Ramos (cell line): ENCODE data around the gene GNA14.
"Not testable (repeated sequence)": the region's sequence is repeated elsewhere in the genome, so short reads cannot be mapped to it uniquely, and the experiment has no call there.

Experiments used
- in situ Hi-C: fragments of 300-500 bp; cut with MboI; formaldehyde crosslinking; loops from one replicate; pipeline ENCODE4 v1.14.3; 2022; ENCODE audit warnings: low sequenced_read_pairs; ENCODE audit not compliant: unreplicated experiment

GNA14 gene

DNA sequence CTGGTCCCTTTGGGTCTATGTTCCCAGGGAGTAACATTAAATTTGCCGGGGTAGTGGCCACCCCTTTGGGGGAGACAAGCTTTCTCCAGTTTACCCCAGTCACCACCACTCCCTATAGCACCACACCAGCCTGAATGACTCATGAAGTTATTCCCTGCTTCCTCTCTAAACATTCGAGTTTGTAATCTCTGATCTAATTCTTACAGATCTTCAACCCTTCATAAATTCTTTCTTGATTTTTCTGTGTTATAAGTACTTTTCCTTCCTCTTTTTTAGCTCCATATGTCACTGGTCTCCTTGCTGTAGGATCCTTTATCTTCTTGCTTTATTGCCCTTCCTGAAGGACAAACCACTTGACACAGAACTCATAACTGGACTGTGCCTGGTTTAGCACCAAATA is 55.6 kb downstream of the GNA14 start:
- in situ Hi-C loops: no loop called here

DNA sequence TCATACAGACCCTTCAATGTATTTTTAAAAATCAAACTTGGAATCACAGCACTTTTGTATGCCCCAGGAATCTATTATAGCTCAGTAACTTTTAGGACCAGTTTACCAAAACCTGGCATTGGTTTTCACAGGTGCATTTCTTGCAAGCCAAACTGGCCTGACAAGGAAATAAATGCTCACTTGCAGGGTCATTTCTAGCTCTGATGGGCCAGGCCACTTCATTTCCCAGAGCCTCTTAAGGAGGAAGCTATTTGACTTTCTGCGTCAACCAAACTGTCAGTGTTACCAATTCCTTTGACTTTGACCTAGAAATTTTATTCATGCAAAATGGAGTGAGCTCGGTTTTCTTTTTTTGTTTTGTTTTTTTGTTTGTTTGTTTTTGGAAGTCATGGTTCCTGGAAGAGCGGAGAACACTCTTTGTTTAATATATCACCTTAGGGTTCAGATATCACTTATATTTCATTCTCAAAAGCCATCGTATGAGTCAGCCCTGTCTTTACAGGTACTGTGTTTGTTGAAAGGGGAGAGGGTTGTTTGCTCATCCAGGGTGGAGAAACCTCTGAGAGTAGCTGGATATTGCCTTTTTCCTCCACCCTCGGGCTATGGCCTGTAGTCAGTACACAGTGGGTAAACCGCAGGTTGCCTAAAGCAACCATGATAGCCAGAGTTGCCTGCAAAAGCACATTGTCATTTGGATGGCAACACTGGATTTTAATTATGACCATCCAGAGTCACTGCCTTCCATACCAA is 58.9 kb downstream of the GNA14 start:
- in situ Hi-C loops: no loop called here

DNA sequence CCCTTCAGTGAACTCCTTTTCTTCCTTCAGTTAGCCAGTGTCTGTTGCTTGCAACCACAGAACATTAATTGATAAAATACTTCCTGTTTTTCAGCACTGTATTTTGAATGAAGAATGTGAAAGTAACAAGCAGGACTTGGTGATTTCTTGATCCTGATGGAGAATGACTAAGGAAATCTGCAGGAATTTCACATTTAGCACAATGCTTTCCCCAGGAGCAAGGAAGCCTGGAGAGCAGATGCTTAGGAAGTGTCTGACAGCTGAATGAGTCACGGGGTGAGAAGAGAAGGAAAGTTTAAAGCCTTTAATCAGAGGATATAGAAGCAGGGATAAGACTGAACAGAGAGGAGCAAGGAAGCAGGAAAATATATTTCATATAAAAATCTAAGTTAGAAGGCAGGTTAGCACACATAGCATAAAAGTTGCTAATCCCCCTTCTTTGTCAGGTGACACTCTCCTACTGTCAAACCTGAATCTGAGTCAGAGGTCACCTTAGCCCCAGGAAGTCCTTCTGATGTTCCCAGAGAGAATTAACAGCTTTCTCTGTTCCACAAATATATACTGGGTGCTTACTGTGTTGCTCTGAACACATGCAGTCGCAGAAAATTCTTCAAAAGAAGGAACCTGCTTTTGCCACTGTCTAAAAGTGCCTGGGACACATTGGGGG is 59.7 kb downstream of the GNA14 start:
- in situ Hi-C loops: no loop called here

DNA sequence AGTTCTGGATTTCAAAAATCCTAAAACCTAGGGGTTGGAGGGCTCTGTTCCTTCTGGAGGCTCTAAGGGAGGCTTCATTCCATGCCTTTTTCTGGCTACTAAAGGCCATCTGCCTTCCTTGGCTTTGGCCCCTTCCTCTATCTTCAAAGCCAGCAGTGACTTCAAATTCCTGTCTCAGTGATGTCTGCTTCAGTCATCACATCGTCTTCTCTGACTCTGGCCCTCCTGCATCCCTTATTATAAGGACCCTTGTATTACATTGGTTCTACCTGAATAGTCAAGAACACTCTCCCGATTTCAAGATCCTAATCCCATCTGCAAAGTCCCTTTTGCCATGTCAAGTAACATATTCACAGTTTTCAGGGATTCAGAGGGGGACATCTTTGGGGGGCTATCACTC is 60.3 kb downstream of the GNA14 start:
- in situ Hi-C loops: no loop called here

DNA sequence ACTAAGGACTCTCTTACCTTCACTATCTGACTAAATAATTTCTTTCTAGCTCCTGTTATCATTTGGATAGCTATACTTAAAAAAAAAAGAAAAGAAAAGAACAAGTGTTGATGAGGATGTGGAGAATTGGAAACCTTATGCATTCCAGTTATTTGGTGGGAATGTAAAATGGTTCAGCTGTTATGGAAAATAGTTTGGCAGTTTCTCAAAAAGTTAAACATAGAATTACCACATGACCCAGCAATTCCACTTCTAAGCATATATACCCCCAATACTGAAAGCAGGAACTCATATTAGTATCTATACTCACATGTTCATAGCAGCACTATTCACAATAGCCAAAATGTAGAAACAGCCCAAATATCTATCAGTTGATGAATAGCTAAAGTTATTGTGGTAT is 61.1 kb downstream of the GNA14 start:
- in situ Hi-C loops: no loop called here

DNA sequence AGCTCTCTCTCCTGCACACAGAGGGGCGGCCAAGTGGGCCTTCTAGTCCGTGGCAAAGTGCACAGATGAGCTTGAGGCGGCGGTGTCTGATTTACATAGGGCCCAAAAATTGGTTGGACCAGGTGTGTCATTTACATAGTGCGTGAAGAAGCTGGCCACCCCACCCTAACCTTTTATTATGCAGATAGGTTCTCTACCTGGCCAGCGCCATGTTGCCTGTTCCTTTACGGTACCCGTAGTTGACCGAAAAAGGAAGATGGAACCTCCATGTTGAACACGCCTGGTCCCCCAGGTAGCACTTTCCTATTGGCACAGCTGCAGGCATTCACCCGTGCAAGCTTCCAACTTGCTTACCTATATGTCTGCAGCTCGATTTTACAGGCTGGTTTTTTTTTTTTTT is 61.5 kb downstream of the GNA14 start:
- in situ Hi-C loops: no loop called here

DNA sequence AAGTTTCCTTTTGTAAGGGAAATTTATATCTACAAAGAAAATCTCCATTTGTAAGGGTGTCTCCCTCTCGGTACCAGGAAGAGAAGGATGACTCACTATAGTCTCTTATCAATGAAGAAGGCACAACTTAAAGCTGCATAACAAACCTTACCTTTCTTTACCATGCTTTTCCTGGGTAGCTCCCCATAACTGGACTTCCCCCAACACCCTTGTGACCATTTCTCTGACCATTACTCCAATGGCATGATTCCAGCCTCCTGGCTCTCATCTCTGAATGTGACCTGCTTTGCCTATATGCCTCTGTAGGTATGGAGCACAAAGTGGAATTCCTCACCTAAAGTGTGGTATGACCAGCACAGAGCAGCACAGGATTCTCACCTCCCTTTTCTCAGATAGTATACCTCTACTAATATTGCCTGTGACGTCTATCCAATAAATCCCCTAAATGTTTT is 62.8 kb downstream of the GNA14 start:
- in situ Hi-C loops: no loop called here

DNA sequence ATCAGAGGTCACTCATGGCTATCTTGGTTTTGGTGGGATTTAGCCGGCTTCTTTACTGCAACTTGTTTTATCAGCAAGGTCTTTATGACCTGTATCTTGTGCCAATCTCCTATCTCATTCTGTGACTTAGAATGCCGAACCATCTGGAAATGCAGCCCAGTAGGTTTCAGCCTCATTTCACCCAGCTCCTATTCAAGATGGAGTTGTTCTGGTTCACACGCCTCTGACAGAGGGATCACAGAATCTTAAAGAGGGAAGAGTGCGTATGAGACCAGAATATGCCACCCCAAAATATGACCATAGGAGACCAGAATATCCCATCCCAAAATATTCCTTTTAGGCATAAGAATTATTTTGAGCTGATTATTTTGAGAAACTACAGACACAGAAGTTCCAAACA is 63.2 kb downstream of the GNA14 start:
- in situ Hi-C loops: not testable (repeated sequence)

DNA sequence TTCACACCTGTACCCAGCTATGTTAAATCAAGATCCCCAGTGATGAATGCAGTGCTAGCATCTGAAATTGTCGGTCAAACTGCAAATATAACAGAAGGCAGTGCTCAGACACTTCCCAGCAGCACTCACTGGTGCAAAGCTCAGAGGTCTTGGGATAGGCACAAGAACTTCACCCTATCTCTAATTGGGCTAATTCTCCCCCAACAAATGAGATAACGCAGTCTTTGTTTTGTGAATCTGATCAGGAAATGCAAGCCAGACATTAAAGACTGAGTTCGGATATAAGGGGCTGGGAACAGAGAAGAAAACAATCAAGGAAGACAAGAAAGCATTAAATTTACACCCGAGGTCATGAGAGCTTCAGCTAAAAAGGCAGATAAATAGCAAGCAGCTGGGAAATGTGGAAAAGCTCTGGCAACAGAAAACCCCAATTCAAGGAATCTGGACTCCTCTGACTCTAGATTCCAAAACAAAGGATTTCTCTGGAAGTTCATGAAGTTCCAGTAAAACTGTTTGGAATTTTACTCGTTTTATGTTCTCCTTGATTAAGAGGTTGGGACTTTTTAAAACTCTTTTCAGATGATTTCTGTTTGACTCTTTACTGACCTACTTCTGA is 65.1 kb downstream of the GNA14 start:
- in situ Hi-C loops: no loop called here

DNA sequence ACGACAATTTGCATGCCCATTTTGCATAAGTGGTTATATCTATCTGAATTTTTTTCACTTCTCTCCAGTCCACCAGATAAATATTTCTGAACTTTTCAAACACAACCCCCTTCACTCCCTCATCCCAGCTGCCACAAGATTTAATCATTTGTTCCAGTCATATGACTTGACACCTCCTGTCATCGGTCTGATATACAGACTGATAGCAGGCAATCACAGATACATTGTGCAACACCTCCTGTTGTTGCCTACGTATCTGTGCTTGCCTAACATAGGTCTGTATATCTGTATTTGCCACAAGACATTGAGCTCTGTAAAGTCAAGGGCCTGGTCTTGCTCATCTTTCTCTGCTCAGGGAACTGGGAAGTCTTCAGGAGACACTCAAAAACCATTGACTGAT is 65.6 kb downstream of the GNA14 start:
- in situ Hi-C loops: no loop called here

DNA sequence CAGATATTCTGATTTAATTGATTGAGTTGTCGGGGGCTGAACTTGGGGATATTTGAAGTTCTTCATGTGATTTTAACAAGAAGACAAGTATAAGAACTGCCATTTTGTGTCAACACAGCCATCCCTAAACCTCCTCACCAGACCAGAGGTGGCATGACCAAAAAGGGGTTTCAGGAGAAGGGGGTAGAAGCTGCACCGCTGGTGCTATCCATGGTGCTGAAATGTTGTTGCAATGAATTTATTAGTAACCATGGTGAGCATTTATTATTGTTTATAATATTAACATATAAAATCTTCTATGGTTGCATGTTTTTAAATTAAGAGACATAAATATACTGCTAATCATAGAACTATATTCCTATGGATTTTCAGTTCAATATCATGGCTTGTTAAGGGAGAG is 72.3 kb downstream of the GNA14 start:
- in situ Hi-C loops: no loop called here

DNA sequence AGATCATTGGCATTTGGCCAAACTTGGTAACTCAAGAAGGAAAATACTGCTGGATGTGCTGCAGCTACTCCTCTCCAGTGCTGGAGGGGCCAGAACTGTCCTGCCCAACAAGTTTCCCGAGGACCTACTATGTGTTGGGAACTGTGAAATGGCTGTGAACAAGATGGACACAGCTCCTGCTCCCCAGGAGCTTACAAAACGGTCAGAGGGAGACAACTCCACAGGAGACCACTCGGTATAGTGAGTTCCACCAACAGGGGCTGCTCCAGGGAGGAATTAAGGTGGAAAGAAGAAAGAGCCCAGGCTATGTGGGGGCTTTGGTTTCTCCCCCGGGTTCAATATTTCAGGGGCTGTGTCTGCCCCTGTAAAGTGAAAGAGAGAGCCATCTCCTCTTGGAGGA is 78.8 kb downstream of the GNA14 start:
- in situ Hi-C loops: no loop called here

DNA sequence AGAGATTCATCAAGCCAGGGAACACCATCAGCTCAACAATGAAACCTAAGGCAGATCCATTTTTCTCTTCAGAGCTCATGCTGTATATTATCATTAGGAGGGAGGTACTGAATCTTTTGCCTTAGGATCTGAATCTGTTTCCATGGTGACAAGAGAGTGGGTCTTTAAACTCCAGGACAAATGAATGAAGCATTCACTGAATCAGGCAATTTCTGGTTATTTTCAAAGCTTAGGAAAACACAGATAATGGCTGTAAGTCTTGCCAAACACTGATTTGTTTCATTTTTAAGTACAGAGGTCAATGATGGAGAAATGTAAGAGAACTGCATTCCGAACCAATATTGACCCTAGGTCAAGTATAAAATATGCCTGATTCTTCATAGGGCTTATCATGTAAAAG is 84.9 kb downstream of the GNA14 start:
- in situ Hi-C loops: no loop called here

DNA sequence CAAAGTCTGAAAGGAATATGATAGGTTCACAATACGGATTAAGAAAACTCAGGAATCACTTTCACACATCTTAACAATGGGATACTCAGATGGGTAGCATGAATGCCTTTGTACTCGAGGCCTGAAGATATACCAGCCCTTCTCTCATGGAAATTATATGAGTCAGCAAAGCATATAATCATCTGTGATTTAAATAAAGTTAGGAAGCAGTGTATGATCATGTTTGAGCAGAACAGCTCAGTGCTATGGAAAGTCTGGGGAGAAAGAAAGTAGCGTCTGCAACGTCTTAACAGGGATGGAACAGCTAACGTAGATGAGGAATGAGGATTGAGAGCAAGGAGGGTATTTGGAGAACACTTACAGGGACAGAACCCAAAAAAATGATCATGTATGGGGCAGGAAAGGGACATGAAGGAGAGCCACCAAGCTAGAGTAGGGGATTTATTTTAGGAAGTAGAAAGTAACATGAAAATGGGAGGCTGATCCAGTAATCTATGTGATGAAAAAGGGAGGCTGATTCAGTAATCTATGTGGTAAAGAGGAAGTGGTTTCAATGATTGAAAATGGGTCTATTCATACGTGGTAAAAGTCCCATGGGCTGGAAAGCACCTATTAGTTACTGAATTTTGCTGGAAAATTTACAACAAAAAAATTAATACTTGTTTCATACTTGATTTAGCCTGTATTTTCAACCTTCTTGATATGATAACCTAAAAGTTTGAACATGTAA is 85.9 kb downstream of the GNA14 start:
- in situ Hi-C loops: no loop called here

DNA sequence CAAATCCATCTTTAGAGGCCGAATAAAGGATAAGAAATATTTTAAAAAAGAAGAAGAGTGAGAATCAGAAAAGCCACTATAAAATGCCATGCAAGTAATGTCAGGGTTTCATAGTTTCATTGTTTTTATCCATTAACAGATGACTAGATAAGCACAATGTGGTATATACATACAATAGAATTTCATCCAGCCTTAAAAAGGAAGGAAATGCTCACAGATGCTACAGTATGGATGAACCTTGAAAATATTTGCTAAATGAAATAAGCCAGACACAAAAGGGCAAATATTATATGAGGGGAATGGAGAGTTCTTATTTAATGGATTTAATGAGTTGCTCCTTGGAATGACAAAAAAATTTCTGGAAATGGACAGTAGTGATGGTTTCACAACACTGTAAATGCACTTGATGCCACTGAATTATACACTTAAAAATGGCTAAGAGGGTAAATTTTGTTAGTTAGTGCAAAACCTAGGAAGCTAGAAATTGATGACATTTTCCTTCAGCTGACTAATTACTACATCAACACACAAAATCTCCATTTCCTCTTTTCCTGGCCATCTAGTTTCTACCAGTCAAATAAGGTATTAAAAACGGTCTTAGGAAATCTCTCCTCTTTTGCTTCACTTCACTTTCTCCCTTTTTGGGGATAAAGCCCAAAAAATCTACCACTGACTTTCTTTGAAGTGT is 86.6 kb downstream of the GNA14 start:
- in situ Hi-C loops: no loop called here

DNA sequence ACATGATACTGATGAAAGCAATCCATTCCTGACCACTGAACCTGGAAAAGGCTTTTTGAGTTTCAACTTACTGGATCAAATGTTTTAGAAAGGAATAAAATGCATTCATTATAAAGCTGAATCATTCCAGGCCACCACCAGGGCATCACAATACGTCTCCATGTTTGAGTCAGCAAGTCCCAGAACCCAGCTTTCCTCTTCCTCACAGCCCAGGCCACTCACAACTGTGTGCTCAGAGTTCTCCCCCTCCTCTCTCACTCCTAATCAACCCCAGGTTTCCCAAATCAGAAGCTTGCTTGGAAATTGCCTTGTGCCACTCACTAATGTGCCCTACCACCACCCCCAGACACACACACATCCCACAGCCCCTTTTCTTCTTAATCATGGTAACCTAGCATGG is 91.7 kb downstream of the GNA14 start:
- in situ Hi-C loops: no loop called here

DNA sequence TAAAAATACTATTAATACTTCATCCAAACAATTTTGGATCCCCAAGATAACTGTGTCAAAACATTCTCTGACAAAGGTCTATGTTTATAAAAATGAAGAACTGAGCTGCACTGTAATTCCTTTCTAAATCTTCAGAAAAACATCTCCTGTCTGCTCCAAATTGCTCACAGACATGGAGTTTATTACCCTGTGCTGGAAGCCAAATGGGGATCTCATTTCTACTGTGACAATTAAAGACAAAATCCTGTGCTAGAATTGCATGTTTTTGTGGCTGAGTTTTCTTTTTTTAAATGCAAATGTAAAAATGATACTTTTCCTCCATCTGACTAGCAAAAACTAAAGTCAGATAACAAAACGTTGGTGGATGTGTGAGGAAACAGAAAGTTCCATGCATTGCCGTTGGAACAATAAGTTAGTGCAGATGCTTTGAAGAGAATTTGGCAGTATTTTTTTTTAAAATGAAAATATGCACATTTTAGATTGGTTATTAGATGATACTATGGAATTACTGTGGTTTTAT is 93.5 kb downstream of the GNA14 start:
- in situ Hi-C loops: no loop called here

DNA sequence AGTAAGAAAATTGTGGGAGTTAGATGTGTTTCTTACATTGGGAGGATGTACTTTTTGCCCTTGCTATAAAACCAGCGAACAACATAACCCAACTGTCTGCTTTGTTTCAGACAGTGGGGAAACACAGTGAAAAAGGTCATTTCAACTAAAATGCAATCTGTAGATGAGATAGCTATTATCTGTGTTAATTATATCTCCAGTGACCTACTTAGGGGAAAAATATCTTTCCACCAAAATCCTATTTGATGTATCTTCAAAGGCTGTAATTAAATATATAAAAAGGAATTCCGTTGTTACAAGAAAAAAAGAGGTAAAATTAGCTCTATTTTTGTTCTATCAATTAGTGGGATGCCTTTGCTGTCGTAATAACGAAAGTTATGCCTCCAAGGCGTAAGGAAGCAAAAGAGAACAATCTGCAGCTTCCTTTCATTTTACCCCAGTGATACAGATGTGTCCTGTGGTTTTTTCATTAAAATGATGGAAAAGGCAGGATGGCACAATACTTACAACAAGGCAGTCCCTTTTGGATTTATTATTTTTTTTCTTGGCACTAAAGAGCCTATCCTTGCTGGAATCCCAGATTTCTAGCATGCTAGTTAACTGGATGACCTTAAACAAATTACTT is 100.9 kb downstream of the GNA14 start:
- in situ Hi-C loops: no loop called here

DNA sequence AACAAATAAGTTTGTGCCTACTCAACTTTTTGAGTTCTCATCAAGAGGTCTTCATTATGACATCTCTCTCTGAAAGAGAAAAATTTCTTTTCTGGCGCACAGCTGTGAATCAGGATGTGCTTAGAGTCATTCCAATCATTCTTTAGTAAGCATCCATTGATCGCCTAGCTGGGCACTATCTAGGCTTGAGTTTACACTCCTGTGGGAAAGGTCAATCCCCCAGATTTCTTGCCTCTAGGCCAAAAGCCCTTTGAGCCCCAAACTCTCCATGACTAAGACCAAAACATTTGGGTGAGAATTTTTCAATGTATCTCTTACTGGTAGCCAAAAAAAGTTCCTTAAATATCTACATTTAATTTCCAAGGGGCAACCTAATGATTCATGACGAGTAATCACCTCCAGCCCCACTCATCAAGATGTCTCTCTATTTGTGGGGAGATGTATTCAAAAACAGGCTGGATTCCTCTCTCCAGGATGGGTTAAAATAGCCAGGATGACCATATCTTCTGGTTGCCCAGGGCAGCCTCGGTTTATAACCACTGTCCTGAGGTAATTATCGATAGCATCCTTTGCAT is 101.7 kb downstream of the GNA14 start:
- in situ Hi-C loops: no loop called here
